Hepatocyte (in vitro differentiated cells): Measurements from ENCODE around the gene VPS13D. TPM values are rescaled to one million over a fixed set of nuclear protein-coding genes. Genes with fewer than 3 reads are reported as not detected.

Experiments
- DNase-seq: peaks from one replicate; pipeline ENCODE4 v3.0.0-alpha.2; 2016; ENCODE audit warnings: low spot score
- H2AFZ ChIP-seq: fragments of 200-600 bp; sonication (generic); 2 replicates; pipeline ENCODE4 v1.6.0; 2016; ENCODE audit warnings: antibody characterized with exemption, mild to moderate bottlenecking
- H3K27ac ChIP-seq: fragments of 200-600 bp; sonication (generic); 2 replicates; pipeline ENCODE4 v1.5.1; 2016; ENCODE audit warnings: mild to moderate bottlenecking
- H3K27me3 ChIP-seq: fragments of 200-600 bp; sonication (generic); 2 replicates; pipeline ENCODE4 v1.6.1; 2016
- H3K36me3 ChIP-seq: fragments of 200-600 bp; sonication (generic); replicated peaks from 2 replicates; pipeline ENCODE4 v1.5.1; 2016; ENCODE audit warnings: low read depth; ENCODE audit not compliant: insufficient read depth
- H3K4me1 ChIP-seq: fragments of 200-600 bp; sonication (generic); 2 replicates; pipeline ENCODE4 v1.5.1; 2016; ENCODE audit warnings: mild to moderate bottlenecking, moderate library complexity; ENCODE audit not compliant: insufficient read depth
- H3K4me2 ChIP-seq: fragments of 200-600 bp; sonication (generic); 2 replicates; pipeline ENCODE4 v1.6.0; 2016
- H3K4me3 ChIP-seq: fragments of 200-600 bp; sonication (generic); 2 replicates; pipeline ENCODE4 v1.5.1; 2016; ENCODE audit warnings: mild to moderate bottlenecking
- H3K79me2 ChIP-seq: fragments of 200-600 bp; sonication (generic); 2 replicates; pipeline ENCODE4 v1.6.0; 2017; ENCODE audit warnings: mild to moderate bottlenecking
- H3K9me2 ChIP-seq: fragments of 200-600 bp; sonication (generic); replicated peaks from 2 replicates; pipeline ENCODE4 v1.6.0; 2017; ENCODE audit warnings: mild to moderate bottlenecking; ENCODE audit not compliant: insufficient read depth
- H3K9me3 ChIP-seq: fragments of 200-600 bp; sonication (generic); 2 replicates; pipeline ENCODE4 v1.5.1; 2016; ENCODE audit warnings: low read depth, mild to moderate bottlenecking
- H4K20me1 ChIP-seq: fragments of 200-600 bp; sonication (generic); 2 replicates; pipeline ENCODE4 v1.6.0; 2016; ENCODE audit warnings: mild to moderate bottlenecking; ENCODE audit not compliant: insufficient read depth, poor library complexity, severe bottlenecking
- EZH2 ChIP-seq: fragments of 200-600 bp; sonication (generic); IDR thresholded peaks from 2 replicates; pipeline ENCODE4 v1.6.1; 2016; ENCODE audit warnings: antibody characterized with exemption, mild to moderate bottlenecking, borderline replicate concordance
- EZH2phosphoT487 ChIP-seq: fragments of 200-600 bp; sonication (generic); IDR thresholded peaks from one replicate; pipeline ENCODE4 v1.6.1; 2018; ENCODE audit warnings: antibody characterized with exemption, mild to moderate bottlenecking, low read depth, moderate library complexity; ENCODE audit not compliant: unreplicated experiment, severe bottlenecking
- WGBS: methylation state at CpG from one replicate; pipeline ENCODE4 v1.1.6; 2016; ENCODE audit warnings: low lambda C conversion rate; ENCODE audit errors: missing lambda C conversion rate; 5-methylcytosine and 5-hydroxymethylcytosine counted together
- polyA plus RNA-seq: library from polyadenylated mRNA; unstranded; fragments of >200 nt; fragmentation: Nextera tagmentation; extraction: Ambion mirVana; gene quantifications from 2 replicates; pipeline ENCODE4 v1.2.1, GENCODE V29; 2016
- total RNA-seq: library from RNA; depleted of rRNA; stranded (reverse); fragments of >200 nt; gene quantifications from 2 replicates; pipeline ENCODE4 v1.2.3, GENCODE V29; 2014
- TF ChIP-seq, protein P1 (sequence below): fragments of 200-600 bp; sonication (generic); IDR thresholded peaks from 2 replicates; pipeline ENCODE4 v1.5.1; 2016; ENCODE audit warnings: antibody characterized with exemption, mild to moderate bottlenecking; ENCODE audit not compliant: poor library complexity

The VPS13D gene
- total and polyA plus RNA-seq, 2 experiments from 2014 or later, result 7.3 to 32.2 TPM

GRCh38 chr1:12229386-12229834 is 420 bp upstream of the VPS13D start:
- WGBS, result 78% methylated on average over 13 of the region's 13 CpGs
- Histone ChIP-seq H4K20me1 (no peaks in the 10 kb centered on the region), H3K9me3 (no peaks in the 10 kb centered on the region), H3K27me3 (no peaks in the 10 kb centered on the region), H3K27ac (no peak overlapping the region), H3K79me2 (peaks cover 43% of the 10 kb centered on the region), H2AFZ (peak overlapping the region; percentile 50), H3K9me2 (no peaks in the 10 kb centered on the region), H3K4me1 (peaks cover 7% of the 10 kb centered on the region), H3K4me3 (no peak overlapping the region), H3K36me3 (no peaks in the 10 kb centered on the region), H3K4me2 (no peak overlapping the region)
- DNase-seq, result no peak
- TF ChIP-seq EZH2phosphoT487 (no peak), EZH2 (no peak)
- TF ChIP-seq, protein P1, sequence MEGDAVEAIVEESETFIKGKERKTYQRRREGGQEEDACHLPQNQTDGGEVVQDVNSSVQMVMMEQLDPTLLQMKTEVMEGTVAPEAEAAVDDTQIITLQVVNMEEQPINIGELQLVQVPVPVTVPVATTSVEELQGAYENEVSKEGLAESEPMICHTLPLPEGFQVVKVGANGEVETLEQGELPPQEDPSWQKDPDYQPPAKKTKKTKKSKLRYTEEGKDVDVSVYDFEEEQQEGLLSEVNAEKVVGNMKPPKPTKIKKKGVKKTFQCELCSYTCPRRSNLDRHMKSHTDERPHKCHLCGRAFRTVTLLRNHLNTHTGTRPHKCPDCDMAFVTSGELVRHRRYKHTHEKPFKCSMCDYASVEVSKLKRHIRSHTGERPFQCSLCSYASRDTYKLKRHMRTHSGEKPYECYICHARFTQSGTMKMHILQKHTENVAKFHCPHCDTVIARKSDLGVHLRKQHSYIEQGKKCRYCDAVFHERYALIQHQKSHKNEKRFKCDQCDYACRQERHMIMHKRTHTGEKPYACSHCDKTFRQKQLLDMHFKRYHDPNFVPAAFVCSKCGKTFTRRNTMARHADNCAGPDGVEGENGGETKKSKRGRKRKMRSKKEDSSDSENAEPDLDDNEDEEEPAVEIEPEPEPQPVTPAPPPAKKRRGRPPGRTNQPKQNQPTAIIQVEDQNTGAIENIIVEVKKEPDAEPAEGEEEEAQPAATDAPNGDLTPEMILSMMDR, result no peak

DNA sequence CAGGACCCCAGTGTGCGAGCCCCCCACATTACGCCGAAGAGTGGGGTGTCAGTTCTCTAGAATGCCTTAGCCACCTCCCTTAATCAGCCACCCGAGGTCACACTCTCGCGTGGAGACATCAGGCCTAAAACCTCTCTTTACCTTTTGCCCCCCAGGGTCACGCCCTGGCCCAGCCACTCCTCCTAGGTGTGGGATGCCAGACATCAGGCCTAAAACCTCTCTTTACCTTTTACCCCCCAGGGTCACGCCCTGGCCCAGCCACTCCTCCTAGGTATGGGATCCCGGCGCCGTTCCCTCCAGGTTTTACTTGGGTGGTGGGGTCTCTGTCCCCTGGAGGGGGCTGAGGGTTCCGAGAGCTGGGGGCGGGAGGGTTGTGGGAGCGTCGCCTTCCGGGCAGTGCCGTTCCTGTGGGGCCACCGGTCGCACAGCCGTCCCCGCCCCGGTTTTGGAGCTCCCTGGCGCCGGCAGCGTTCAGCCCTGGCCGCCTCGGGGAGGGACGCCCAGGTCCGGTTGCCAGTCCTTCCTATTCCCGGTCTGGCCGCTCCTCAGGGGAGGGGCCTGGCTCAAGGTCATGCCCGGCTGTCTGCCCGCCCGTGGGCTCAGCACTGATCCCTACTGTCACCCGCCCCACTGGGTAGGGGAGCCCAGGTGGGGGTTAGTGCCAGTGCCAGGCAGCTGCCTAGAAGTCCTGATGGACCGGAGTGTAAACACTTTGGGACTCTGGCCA is 882 bp downstream of the VPS13D start:
- Histone ChIP-seq H4K20me1 (no peaks in the 10 kb centered on the region), H3K27me3 (no peaks in the 10 kb centered on the region), H3K4me3 (peak overlapping the region; percentile 76), H3K4me2 (peak overlapping the region; percentile 94), H3K36me3 (peaks cover 5% of the 10 kb centered on the region), H3K27ac (peak overlapping the region; percentile 81), H3K4me1 (peaks cover 7% of the 10 kb centered on the region), H3K9me3 (no peaks in the 10 kb centered on the region), H2AFZ (peak overlapping the region; percentile 89), H3K9me2 (no peaks in the 10 kb centered on the region), H3K79me2 (peaks cover 53% of the 10 kb centered on the region)
- DNase-seq, result peak; percentile 58
- TF ChIP-seq, protein P1, result no peak
- TF ChIP-seq EZH2phosphoT487 (no peak), EZH2 (no peak)
- 2% methylated on average over 23 of the region's 36 CpGs for WGBS

DNA sequence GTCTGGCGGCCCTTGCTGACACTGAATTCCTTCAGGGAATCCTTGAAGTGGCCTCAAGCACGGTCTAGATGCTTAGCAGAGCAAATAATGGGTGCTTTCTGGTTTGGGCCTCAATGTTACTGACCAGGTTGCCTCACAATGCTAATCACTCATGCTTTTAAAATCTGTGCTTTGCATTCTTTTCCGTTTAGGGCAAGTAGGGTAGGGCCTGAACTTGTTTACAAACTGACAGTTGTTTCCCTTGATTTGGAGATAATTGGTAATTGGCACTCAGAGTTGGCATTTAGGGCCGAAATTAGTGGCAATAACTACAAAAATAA is 1.4 kb downstream of the VPS13D start:
- no peaks in the 10 kb centered on the region for H4K20me1 ChIP-seq
- no peaks in the 10 kb centered on the region for H3K9me3 ChIP-seq
- H3K79me2 ChIP-seq, result peaks cover 58% of the 10 kb centered on the region
- peaks cover 7% of the 10 kb centered on the region for H3K4me1 ChIP-seq
- DNase-seq, result no peak
- peaks cover 5% of the 10 kb centered on the region for H3K36me3 ChIP-seq
- no peaks in the 10 kb centered on the region for H3K27me3 ChIP-seq
- peak overlapping the region; percentile 81 for H3K27ac ChIP-seq
- TF ChIP-seq EZH2 (no peak), EZH2phosphoT487 (no peak)
- TF ChIP-seq, protein P1, result no peak
- 21% methylated on average over 4 of the region's 4 CpGs for WGBS
- H2AFZ ChIP-seq, result peak overlapping the region; percentile 89
- no peaks in the 10 kb centered on the region for H3K9me2 ChIP-seq
- peak overlapping the region; percentile 76 for H3K4me3 ChIP-seq
- peak overlapping the region; percentile 94 for H3K4me2 ChIP-seq
